ENCODE measurements around the gene UGT1A6.

Gene UGT1A6

DNA sequence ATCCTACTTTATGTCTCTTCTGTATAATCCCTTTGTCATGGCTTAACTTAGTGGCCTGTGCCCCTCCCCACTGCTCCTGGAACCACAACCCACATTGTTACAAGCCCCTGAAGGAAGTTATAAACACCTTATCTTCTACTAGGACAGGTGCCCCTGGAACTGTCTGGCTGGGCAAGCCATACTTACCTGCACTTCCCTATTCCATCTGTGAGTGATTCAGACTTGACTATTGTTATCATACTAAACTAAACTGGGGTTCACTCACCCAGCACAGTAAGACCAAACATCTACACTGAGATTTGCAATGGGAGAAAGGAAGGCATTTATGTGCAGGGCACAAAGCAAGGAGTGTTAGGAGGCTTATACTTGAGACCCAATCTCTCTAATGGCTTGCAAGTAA is 3.7 kb upstream of the UGT1A6 start:
- Histone ChIP-seq H3K4me3 (ENCODE audit: low read length) (no peak overlapping the region), H3K23ac (ENCODE audit: low read length) (no peak overlapping the region), H2BK5ac (ENCODE audit: low read length) (no peak overlapping the region), H4K8ac (ENCODE audit: low read depth, low read length) (no peak overlapping the region), H3K4ac (ENCODE audit: low read depth, low read length) (no peak overlapping the region), H3K4me1 (ENCODE audit: control insufficient read depth, low read depth, low read length) (no peaks in the 10 kb centered on the region), H2BK15ac (replicated peaks; ENCODE audit: low read depth) (no peak overlapping the region), H3K18ac (ENCODE audit: low read length) (no peak overlapping the region), H3K79me1 (ENCODE audit: low read length) (no peaks in the 10 kb centered on the region), H3K56ac (ENCODE audit: low read length) (no peak overlapping the region), H3K9ac (ENCODE audit: low read length) (no peak overlapping the region), H3K79me2 (ENCODE audit: control insufficient read depth, insufficient read depth, low read length) (no peaks in the 10 kb centered on the region), H3K4me2 (ENCODE audit: low read length) (no peak overlapping the region), H3K27me3 (ENCODE audit: insufficient read depth, low read length, poor library complexity) (no peaks in the 10 kb centered on the region), H4K5ac (ENCODE audit: low read length) (no peak overlapping the region), H3K27ac (ENCODE audit: low read depth, low read length) (no peak overlapping the region), H2BK120ac (ENCODE audit: low read depth, low read length) (no peak overlapping the region), H3K36me3 (ENCODE audit: control insufficient read depth, insufficient read depth, low read length) (no peaks in the 10 kb centered on the region), H2AK5ac (ENCODE audit: low read length) (no peak overlapping the region)
- DNase-seq: no peak

DNA sequence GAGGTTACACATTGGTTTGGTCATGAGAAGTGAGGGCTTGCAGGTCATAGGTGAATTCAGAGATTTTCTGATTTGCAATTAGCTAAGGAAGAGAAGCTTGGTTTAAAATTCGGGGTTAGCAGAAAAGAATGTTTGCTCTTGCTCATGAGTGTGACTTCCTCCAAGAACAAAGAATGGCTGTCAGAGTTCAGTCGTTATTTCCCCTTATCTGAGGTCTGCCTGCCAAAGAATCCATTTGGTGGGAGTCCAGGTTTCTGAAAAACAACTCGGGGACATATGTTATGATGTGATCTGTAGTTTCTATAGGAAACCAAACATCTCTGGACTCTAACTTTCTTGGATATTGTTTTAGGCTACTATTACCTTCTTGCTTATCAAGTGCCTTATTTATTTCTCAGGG is 3.2 kb upstream of the UGT1A6 start:
- Histone ChIP-seq H3K27me3 (ENCODE audit: insufficient read depth, low read length, poor library complexity) (no peaks in the 10 kb centered on the region), H3K27ac (ENCODE audit: low read depth, low read length) (no peak overlapping the region), H3K36me3 (ENCODE audit: control insufficient read depth, insufficient read depth, low read length) (no peaks in the 10 kb centered on the region), H3K4ac (ENCODE audit: low read depth, low read length) (no peak overlapping the region), H4K5ac (ENCODE audit: low read length) (no peak overlapping the region), H3K4me1 (ENCODE audit: control insufficient read depth, low read depth, low read length) (no peaks in the 10 kb centered on the region), H4K8ac (ENCODE audit: low read depth, low read length) (no peak overlapping the region), H2AK5ac (ENCODE audit: low read length) (no peak overlapping the region), H3K56ac (ENCODE audit: low read length) (no peak overlapping the region), H3K9ac (ENCODE audit: low read length) (no peak overlapping the region), H3K23ac (ENCODE audit: low read length) (no peak overlapping the region), H2BK15ac (replicated peaks; ENCODE audit: low read depth) (no peak overlapping the region), H3K4me3 (ENCODE audit: low read length) (no peak overlapping the region), H3K18ac (ENCODE audit: low read length) (no peak overlapping the region), H3K4me2 (ENCODE audit: low read length) (no peak overlapping the region), H2BK5ac (ENCODE audit: low read length) (no peak overlapping the region), H3K79me2 (ENCODE audit: control insufficient read depth, insufficient read depth, low read length) (no peaks in the 10 kb centered on the region), H3K79me1 (ENCODE audit: low read length) (no peaks in the 10 kb centered on the region), H2BK120ac (ENCODE audit: low read depth, low read length) (no peak overlapping the region)
- no peak for DNase-seq
- WGBS (ENCODE audit: extremely low coverage, insufficient coverage, low lambda C conversion rate): no CpG with 5 or more reads among the region's 3 CpGs

DNA sequence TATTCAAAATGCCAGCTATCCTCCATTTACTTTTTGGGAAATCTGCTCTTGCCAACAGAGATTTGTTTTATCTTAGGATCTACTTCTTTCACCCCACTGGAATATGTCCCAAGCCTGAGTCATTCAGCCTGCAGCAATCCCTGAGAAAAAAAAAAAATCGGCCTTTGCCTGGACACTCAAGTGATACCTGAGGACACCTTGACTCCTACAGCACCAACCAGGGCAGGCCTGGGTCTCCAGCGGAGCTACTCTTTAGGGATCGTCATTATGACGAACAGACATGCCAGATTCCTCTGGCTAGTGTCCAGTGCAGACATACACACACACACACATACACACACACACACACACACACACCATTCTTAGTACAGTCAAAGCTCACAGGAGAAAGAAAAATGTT is 2.2 kb upstream of the UGT1A6 start:
- H3K23ac ChIP-seq (ENCODE audit: low read length): no peak overlapping the region
- H3K56ac ChIP-seq (ENCODE audit: low read length): no peak overlapping the region
- H2BK15ac ChIP-seq (replicated peaks; ENCODE audit: low read depth): no peak overlapping the region
- H2AK5ac ChIP-seq (ENCODE audit: low read length): no peak overlapping the region
- no peak overlapping the region for H3K4ac ChIP-seq (ENCODE audit: low read depth, low read length)
- H3K27me3 ChIP-seq (ENCODE audit: insufficient read depth, low read length, poor library complexity): no peaks in the 10 kb centered on the region
- H3K4me3 ChIP-seq (ENCODE audit: low read length): no peak overlapping the region
- H2BK5ac ChIP-seq (ENCODE audit: low read length): no peak overlapping the region
- H3K9ac ChIP-seq (ENCODE audit: low read length): no peak overlapping the region
- H3K4me2 ChIP-seq (ENCODE audit: low read length): no peak overlapping the region
- no peak overlapping the region for H4K5ac ChIP-seq (ENCODE audit: low read length)
- H3K18ac ChIP-seq (ENCODE audit: low read length): no peak overlapping the region
- H3K36me3 ChIP-seq (ENCODE audit: control insufficient read depth, insufficient read depth, low read length): no peaks in the 10 kb centered on the region
- no CpG with 5 or more reads among the region's 4 CpGs for WGBS (ENCODE audit: extremely low coverage, insufficient coverage, low lambda C conversion rate)
- no peak overlapping the region for H2BK120ac ChIP-seq (ENCODE audit: low read depth, low read length)
- no peaks in the 10 kb centered on the region for H3K79me2 ChIP-seq (ENCODE audit: control insufficient read depth, insufficient read depth, low read length)
- DNase-seq: no peak
- H3K27ac ChIP-seq (ENCODE audit: low read depth, low read length): no peak overlapping the region
- no peaks in the 10 kb centered on the region for H3K4me1 ChIP-seq (ENCODE audit: control insufficient read depth, low read depth, low read length)
- no peaks in the 10 kb centered on the region for H3K79me1 ChIP-seq (ENCODE audit: low read length)
- H4K8ac ChIP-seq (ENCODE audit: low read depth, low read length): no peak overlapping the region

DNA sequence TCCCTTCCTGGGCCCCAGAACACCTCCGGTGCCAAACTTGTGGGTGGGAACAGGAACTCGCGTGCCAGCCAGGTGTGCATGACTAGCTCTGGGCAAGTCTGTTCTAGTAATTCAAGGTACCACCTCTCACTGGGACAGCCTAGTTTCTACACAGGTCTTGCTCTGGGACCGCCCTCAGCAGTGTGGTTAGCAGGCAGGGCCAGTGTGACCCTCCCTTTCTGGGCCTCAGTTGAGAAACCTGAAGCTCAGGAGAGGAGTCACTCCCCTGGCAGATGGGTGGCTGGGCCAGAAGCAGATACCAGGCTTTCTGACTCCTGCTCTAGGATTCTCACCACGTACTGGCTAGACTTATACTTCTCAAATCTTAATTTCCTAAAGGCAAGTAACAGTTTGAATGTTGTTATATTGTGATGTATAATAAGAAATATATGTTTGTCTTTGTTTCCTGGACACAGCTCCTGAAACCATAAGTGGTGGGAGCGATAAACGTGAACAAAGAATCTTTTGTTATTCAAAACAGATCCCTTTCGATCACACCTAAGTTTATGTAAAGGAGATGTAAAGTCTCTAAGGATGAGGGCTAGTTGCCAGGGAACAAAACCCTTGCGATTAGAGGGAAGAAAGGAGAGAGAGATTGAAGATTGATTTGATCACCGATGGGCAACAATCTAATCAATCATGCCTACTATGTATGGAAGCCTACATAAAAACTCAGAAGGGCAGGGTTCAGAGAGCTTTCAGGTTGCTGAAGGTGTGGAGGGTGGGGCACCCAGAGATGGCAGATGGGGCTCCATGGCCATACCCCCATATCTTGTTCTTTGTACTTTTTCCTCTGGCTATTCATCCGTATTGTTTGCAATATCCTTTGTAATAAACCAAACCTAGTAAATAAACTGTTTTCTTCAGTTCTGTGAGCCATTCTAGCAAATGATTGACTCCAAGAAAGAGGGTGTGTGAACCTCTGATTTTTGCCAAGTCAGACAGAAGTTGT is 952 bp upstream of the UGT1A6 start:
- H3K18ac ChIP-seq (ENCODE audit: low read length): no peak overlapping the region

DNA sequence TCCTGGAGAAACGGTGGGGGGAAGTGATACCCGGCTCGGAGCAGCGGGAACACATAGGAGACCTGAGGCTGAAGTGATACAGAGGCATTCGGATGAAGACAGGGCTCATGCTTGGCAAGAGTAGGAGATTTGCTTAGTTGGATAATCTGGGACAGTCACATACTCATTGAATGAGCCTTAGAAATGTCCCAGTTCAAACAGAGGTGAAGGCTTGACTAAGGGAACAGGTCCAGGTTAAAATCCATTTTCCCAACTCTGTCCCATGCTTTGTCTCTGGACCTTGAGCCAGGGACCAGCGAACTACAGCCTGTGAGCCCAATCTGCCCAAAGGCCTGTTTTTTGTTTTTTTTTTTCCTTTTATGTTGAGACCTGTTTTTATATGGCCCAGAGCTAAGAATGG is 1.3 kb downstream of the UGT1A6 start:
- Histone ChIP-seq H2BK5ac (ENCODE audit: low read length) (no peak overlapping the region), H3K18ac (ENCODE audit: low read length) (no peak overlapping the region), H2AK5ac (ENCODE audit: low read length) (no peak overlapping the region), H3K56ac (ENCODE audit: low read length) (no peak overlapping the region), H3K9ac (ENCODE audit: low read length) (no peak overlapping the region), H2BK120ac (ENCODE audit: low read depth, low read length) (no peak overlapping the region), H3K79me2 (ENCODE audit: control insufficient read depth, insufficient read depth, low read length) (no peaks in the 10 kb centered on the region), H3K4me2 (ENCODE audit: low read length) (no peak overlapping the region), H3K4me1 (ENCODE audit: control insufficient read depth, low read depth, low read length) (no peaks in the 10 kb centered on the region), H3K36me3 (ENCODE audit: control insufficient read depth, insufficient read depth, low read length) (no peaks in the 10 kb centered on the region), H4K5ac (ENCODE audit: low read length) (no peak overlapping the region), H4K8ac (ENCODE audit: low read depth, low read length) (no peak overlapping the region), H3K23ac (ENCODE audit: low read length) (no peak overlapping the region), H2BK15ac (replicated peaks; ENCODE audit: low read depth) (no peak overlapping the region), H3K27ac (ENCODE audit: low read depth, low read length) (no peak overlapping the region), H3K4ac (ENCODE audit: low read depth, low read length) (no peak overlapping the region), H3K27me3 (ENCODE audit: insufficient read depth, low read length, poor library complexity) (no peaks in the 10 kb centered on the region), H3K4me3 (ENCODE audit: low read length) (no peak overlapping the region), H3K79me1 (ENCODE audit: low read length) (no peaks in the 10 kb centered on the region)
- no peak for DNase-seq
- WGBS (ENCODE audit: extremely low coverage, insufficient coverage, low lambda C conversion rate): no CpG with 5 or more reads among the region's 6 CpGs

More for the DNA sequence above, 952 bp upstream of the UGT1A6 start:
- H4K5ac ChIP-seq (ENCODE audit: low read length): no peak overlapping the region
- H2BK5ac ChIP-seq (ENCODE audit: low read length): no peak overlapping the region
- no peak overlapping the region for H3K4ac ChIP-seq (ENCODE audit: low read depth, low read length)
- H3K27ac ChIP-seq (ENCODE audit: low read depth, low read length): no peak overlapping the region
- H2AK5ac ChIP-seq (ENCODE audit: low read length): no peak overlapping the region
- H3K23ac ChIP-seq (ENCODE audit: low read length): no peak overlapping the region
- H3K36me3 ChIP-seq (ENCODE audit: control insufficient read depth, insufficient read depth, low read length): no peaks in the 10 kb centered on the region
- no peak overlapping the region for H2BK15ac ChIP-seq (replicated peaks; ENCODE audit: low read depth)
- H2BK120ac ChIP-seq (ENCODE audit: low read depth, low read length): no peak overlapping the region
- no peaks in the 10 kb centered on the region for H3K4me1 ChIP-seq (ENCODE audit: control insufficient read depth, low read depth, low read length)
- no peak for DNase-seq
- no CpG with 5 or more reads among the region's 11 CpGs for WGBS (ENCODE audit: extremely low coverage, insufficient coverage, low lambda C conversion rate)
- H3K9ac ChIP-seq (ENCODE audit: low read length): no peak overlapping the region
- no peaks in the 10 kb centered on the region for H3K79me1 ChIP-seq (ENCODE audit: low read length)
- H3K79me2 ChIP-seq (ENCODE audit: control insufficient read depth, insufficient read depth, low read length): no peaks in the 10 kb centered on the region
- H3K56ac ChIP-seq (ENCODE audit: low read length): no peak overlapping the region
- H3K27me3 ChIP-seq (ENCODE audit: insufficient read depth, low read length, poor library complexity): no peaks in the 10 kb centered on the region
- no peak overlapping the region for H3K4me2 ChIP-seq (ENCODE audit: low read length)
- no peak overlapping the region for H4K8ac ChIP-seq (ENCODE audit: low read depth, low read length)
- no peak overlapping the region for H3K4me3 ChIP-seq (ENCODE audit: low read length)

DNA sequence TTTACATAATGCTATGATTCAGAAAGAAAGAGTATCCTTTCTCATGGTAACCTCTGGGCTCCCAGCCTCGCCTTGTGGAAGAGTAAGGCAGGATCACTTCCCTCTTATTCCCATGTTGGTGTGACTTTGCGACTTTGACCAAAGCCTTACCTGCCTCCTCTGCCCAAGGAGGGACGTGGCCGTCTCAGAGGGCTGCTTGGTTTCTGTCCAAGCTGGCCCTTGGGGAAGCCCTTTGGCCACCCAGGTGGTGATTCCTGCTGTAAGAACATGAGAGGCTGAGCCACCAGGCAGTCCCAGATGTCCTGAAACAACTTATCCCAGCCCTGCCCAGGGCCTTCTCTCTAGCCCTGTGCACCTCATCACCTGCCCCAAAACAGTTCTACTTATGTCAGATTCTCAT is 6.0 kb downstream of the UGT1A6 start:
- Histone ChIP-seq H3K9ac (ENCODE audit: low read length) (no peak overlapping the region), H3K56ac (ENCODE audit: low read length) (no peak overlapping the region)
- no CpG with 5 or more reads among the region's 4 CpGs for WGBS (ENCODE audit: extremely low coverage, insufficient coverage, low lambda C conversion rate)

More for the DNA sequence above, 6.0 kb downstream of the UGT1A6 start:
- H3K27me3 ChIP-seq (ENCODE audit: insufficient read depth, low read length, poor library complexity): no peaks in the 10 kb centered on the region
- H3K4me2 ChIP-seq (ENCODE audit: low read length): no peak overlapping the region
- no peak overlapping the region for H4K5ac ChIP-seq (ENCODE audit: low read length)
- no peak overlapping the region for H2BK15ac ChIP-seq (replicated peaks; ENCODE audit: low read depth)
- no peak overlapping the region for H3K4ac ChIP-seq (ENCODE audit: low read depth, low read length)
- H2AK5ac ChIP-seq (ENCODE audit: low read length): no peak overlapping the region
- DNase-seq: no peak
- no peaks in the 10 kb centered on the region for H3K4me1 ChIP-seq (ENCODE audit: control insufficient read depth, low read depth, low read length)
- no peak overlapping the region for H2BK5ac ChIP-seq (ENCODE audit: low read length)
- no peak overlapping the region for H3K18ac ChIP-seq (ENCODE audit: low read length)
- no peak overlapping the region for H3K27ac ChIP-seq (ENCODE audit: low read depth, low read length)
- no peak overlapping the region for H4K8ac ChIP-seq (ENCODE audit: low read depth, low read length)
- no peak overlapping the region for H2BK120ac ChIP-seq (ENCODE audit: low read depth, low read length)
- no peaks in the 10 kb centered on the region for H3K79me1 ChIP-seq (ENCODE audit: low read length)
- H3K4me3 ChIP-seq (ENCODE audit: low read length): no peak overlapping the region
- no peak overlapping the region for H3K23ac ChIP-seq (ENCODE audit: low read length)
- H3K36me3 ChIP-seq (ENCODE audit: control insufficient read depth, insufficient read depth, low read length): no peaks in the 10 kb centered on the region
- no peaks in the 10 kb centered on the region for H3K79me2 ChIP-seq (ENCODE audit: control insufficient read depth, insufficient read depth, low read length)

Measured in mesendoderm (in vitro differentiated cells).